ENCODE data around the gene TMEM38B.
"Not testable (repeated sequence)": the region's sequence is repeated elsewhere in the genome, so short reads cannot be mapped to it uniquely, and the experiment has no call there.

The TMEM38B gene

GRCh38 chr9:105716146-105716545 lies 21.8 kb downstream of the TMEM38B start:
- no peak for DNase-seq (ENCODE audit: low spot score)

- no peak for DNase-seq (ENCODE audit: low spot score)
Observed at GRCh38 chr9:105722099-105722498, 27.8 kb downstream of the TMEM38B start.

DNA sequence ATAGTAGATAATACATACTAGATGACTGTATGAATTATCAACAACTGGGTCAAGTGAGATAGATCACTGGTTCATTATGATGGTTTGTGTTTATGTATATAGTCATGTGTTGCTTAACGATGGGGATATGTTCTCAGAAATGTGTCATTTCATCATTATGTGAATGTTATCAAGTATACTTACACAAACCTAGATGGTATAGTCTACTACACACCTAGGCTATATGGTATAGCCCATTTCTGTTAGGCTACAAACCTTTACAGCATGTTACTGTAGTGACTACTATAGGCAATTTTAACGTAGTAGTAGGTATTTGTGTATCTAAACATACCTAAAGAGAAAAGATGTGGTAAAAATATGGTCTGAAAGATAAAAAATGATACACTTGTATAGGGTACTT lies 31.0 kb downstream of the TMEM38B start:
- no peak for DNase-seq (ENCODE audit: low spot score)

GRCh38 chr9:105728230-105728629 lies 33.9 kb downstream of the TMEM38B start:
- DNase-seq (ENCODE audit: low spot score), result not testable (repeated sequence)

- DNase-seq (ENCODE audit: low spot score), result not testable (repeated sequence)
Observed at GRCh38 chr9:105731420-105731819, 37.1 kb downstream of the TMEM38B start.

DNA sequence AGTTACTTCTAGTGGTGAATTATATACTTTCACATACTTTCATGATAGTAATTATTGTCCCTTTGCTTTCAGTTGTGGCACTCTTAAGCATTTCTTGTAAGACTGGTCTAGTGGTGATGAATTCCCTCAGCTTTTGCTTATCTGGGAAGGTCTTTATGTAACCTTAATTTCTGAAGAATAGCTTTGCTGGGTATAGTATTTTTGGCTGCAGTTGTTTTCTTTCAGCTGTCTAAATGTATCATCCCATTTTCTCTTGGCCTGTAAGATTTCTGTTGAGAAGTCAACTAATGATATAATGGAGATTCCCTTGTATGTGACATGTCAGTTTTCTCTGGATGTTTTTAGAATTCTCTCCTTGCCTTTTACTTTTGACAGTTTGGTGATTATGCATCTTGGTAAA lies 41.0 kb downstream of the TMEM38B start:
- no peak for DNase-seq (ENCODE audit: low spot score)

GRCh38 chr9:105737205-105737604 lies 42.9 kb downstream of the TMEM38B start:
- no peak for DNase-seq (ENCODE audit: low spot score)

DNA sequence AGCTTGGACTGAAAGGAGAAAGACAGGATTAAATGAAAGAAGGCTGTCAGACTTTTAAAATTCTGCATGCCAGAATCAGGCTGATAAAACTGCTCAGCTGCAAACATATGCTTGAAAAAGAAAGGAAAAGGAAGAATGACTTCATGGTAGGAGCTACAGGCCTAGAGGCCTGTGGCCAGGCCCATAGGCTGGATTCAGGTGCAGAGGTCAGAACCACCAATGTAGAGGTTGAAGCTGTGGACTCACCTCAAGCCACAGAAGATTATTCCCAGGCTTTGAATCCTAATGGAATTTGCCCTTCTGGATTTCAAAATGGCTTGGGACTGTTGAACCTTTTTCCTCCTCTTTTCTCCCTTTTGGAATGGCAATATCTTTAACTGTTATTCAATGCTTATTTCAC lies 47.7 kb downstream of the TMEM38B start:
- DNase-seq (ENCODE audit: low spot score), result no peak

- not testable (repeated sequence) for DNase-seq (ENCODE audit: low spot score)
Observed at GRCh38 chr9:105747325-105747724, 53.0 kb downstream of the TMEM38B start.

GRCh38 chr9:105751761-105752160 lies 57.4 kb downstream of the TMEM38B start:
- DNase-seq (ENCODE audit: low spot score), result no peak

GRCh38 chr9:105757496-105758251 lies 63.3 kb downstream of the TMEM38B start:
- no peak for DNase-seq (ENCODE audit: low spot score)

DNA sequence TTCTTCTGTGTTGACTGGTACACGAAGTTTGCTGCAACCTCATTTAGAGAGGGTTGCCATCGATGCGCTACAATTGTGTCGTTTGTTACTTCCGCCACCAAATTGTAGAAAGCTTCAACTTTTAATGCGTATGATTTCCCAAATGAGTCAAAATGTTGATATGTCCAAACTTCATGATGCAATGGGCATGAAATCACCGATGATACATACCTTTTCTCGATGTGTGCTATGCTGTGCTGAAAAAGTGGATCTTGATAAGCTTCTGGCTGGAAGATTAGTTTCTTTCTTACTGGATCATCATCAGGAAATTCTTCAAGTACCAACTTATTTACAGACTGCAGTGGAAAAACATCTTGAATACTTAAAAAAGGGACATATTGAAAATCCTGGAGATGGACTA lies 65.7 kb downstream of the TMEM38B start:
- no peak for DNase-seq (ENCODE audit: low spot score)

- not testable (repeated sequence) for DNase-seq (ENCODE audit: low spot score)
Observed at GRCh38 chr9:105782561-105783494, 88.5 kb downstream of the TMEM38B start.

DNA sequence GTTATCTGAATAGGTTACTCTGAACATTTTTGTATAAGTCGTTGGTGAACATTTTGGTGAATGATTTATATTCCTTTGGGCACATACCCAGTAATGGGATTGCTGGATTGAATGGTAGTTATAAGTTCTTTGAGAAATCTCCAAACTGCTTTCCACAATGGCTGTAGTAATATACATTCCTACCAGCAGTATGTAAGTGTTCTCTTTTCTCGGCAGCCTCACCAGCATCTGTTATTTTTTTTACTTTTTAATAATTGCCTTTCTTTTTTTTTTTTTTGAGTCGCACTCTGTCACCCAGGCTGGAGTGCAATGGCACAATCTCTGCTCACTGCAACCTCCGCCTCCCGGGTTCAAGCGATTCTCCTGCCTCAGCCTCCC lies 89.1 kb downstream of the TMEM38B start:
- not testable (repeated sequence) for DNase-seq (ENCODE audit: low spot score)

DNA sequence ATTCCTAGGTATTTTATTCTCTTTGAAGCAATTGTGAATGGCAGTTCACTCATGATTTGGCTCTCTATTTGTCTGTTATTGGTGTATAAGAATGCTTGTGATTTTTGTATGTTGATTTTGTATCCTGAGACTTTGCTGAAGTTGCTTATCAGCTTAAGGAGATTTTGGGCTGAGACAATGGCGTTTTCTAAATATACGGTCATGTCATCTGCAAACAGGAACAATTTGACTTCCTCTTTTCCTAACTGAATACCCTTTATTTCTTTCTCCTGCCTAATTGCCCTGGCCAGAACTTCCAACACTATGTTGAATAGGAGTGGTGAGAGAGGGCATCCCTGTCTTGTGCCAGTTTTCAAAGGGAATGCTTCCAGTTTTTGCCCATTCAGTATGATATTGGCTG lies 92.5 kb downstream of the TMEM38B start:
- DNase-seq (ENCODE audit: low spot score), result not testable (repeated sequence)

DNA sequence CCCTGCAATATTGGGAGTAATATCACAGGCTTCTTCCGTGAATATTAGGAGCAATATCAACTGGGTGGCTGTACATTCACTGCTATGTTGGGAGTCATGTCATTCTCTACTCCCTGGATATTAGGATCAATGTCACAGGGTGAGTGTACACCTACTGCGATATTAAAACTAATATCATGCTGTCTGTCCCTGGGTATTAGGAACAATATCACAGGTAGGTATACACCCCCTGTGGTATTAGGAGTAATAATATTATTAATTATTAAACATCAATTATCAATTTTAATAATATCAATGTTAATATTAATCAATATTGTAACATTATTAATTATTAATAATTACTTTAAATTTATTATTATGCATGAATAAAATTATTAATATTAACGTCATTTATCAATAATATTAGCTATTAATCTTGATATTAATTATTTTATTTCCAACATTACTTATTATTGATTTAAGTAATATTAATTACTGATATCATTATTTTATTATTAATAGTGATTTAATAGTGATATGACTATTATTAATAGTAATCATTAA lies 121.9 kb downstream of the TMEM38B start:
- no peak for DNase-seq (ENCODE audit: low spot score)

DNA sequence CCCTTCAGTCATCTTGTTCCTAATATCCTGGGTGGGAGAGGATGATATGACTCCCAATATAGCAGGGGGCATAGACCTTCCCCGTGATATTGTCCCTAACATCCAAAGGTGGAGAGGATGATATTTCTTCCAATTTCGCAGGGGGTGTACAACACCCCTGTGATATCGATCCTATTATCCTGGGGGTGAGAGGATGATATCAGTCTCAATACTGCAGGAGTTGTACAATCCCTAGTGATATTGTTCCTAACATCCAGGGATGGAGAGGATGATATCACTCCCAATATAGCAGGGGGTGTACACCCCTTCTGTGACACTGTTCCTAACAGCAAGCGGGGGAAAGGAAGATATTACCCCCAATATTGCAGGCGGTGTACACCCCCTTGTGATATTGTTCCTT lies 122.6 kb downstream of the TMEM38B start:
- no peak for DNase-seq (ENCODE audit: low spot score)

- DNase-seq (ENCODE audit: low spot score), result no peak
Observed at GRCh38 chr9:105818903-105819302, 124.6 kb downstream of the TMEM38B start.

- no peak for DNase-seq (ENCODE audit: low spot score)
Observed at GRCh38 chr9:105822814-105823213, 128.5 kb downstream of the TMEM38B start.

All from SK-N-DZ (cell line).